A172 (cell line): ENCODE measurements around the gene SLC48A1. TPM values are rescaled to one million over a fixed set of nuclear protein-coding genes. Genes with fewer than 3 reads are reported as not detected.
A peak's percentile ranks its signal among the peaks of the same experiment; 100 is the strongest.
"Not testable (repeated sequence)": the region's sequence is repeated elsewhere in the genome, so short reads cannot be mapped to it uniquely, and the experiment has no call there.

ENCODE experiments used
- DNase-seq: peaks from one replicate; pipeline ENCODE4 v3.0.0-alpha.2; 2015; ENCODE audit warnings: low spot score
- total RNA-seq: library from RNA; depleted of rRNA; stranded (reverse); fragments of >200 nt; shearing (Covaris generic); gene quantifications from 2 replicates; pipeline ENCODE4 v1.2.3, GENCODE V29; 2014

Gene SLC48A1
- total RNA-seq, 1 experiment from 2014 or later: 4.3 TPM

GRCh38 chr12:47811072-47811396 is 38.0 kb downstream of the SLC48A1 start:
- DNase-seq: no peak

- peak; percentile 32 for DNase-seq
Measured at GRCh38 chr12:47811581-47812484, 38.8 kb downstream of the SLC48A1 start.

GRCh38 chr12:47812797-47813510 is 39.9 kb downstream of the SLC48A1 start:
- peak; percentile 73 for DNase-seq

- DNase-seq: peak; percentile 37
Measured at GRCh38 chr12:47813511-47814196, 40.6 kb downstream of the SLC48A1 start.

- no peak for DNase-seq
Measured at GRCh38 chr12:47814539-47815170, 41.6 kb downstream of the SLC48A1 start.

- DNase-seq: not testable (repeated sequence)
Measured at GRCh38 chr12:47815447-47815846, 42.4 kb downstream of the SLC48A1 start.

- no peak for DNase-seq
Measured at GRCh38 chr12:47816403-47817271, 43.6 kb downstream of the SLC48A1 start.

GRCh38 chr12:47817272-47818006 is 44.4 kb downstream of the SLC48A1 start:
- no peak for DNase-seq

GRCh38 chr12:47818007-47818376 is 45.0 kb downstream of the SLC48A1 start:
- DNase-seq: no peak

GRCh38 chr12:47818467-47819137 is 45.6 kb downstream of the SLC48A1 start:
- peak; percentile 29 for DNase-seq

GRCh38 chr12:47819138-47819895 is 46.3 kb downstream of the SLC48A1 start:
- DNase-seq: peak; percentile 16

GRCh38 chr12:47819896-47820630 is 47.0 kb downstream of the SLC48A1 start, which contains the start of gene HDAC7:
Gene HDAC7 (minus strand): TSS chr12:47819903. CDS start chr12:47819785, 118 bp downstream.
- peak; percentile 66 for DNase-seq

- DNase-seq: peak; percentile 94
Measured at GRCh38 chr12:47820631-47821345, 47.8 kb downstream of the SLC48A1 start.

GRCh38 chr12:47821346-47821706 is 48.3 kb downstream of the SLC48A1 start:
- no peak for DNase-seq

- no peak for DNase-seq
Measured at GRCh38 chr12:47822401-47822800, 49.4 kb downstream of the SLC48A1 start.

- no peak for DNase-seq
Measured at GRCh38 chr12:47822863-47823262, 49.8 kb downstream of the SLC48A1 start.

- DNase-seq: no peak
Measured at GRCh38 chr12:47823422-47824086, 50.5 kb downstream of the SLC48A1 start.
